PC-3 (cell line): ENCODE results near the gene PIGH. TPM values are rescaled to one million over a fixed set of nuclear protein-coding genes. Genes with fewer than 3 reads are reported as not detected.

Source experiments
- ATAC-seq: fragments of 200-7000 bp; cut with Tn5 transposase; 2 replicates; pipeline ENCODE4 v1.9.1; 2020; ENCODE audit warnings: mild to moderate bottlenecking, moderate library complexity
- BruUV-seq: library from RNA; stranded (reverse); fragments of 400-500 nt; replicated peaks from 2 replicates; lab custom pipeline; 2021; lab: Mats Ljungman, UMichigan
- CTCF ChIA-PET: fragments of 300-600 bp; sonication (Branson Sonifier 250); formaldehyde crosslinking; loops from one replicate; lab custom pipeline; 2022; ENCODE audit warnings: antibody characterized with exemption; lab: Charles Lee
- POLR2A ChIA-PET: fragments of 300-600 bp; sonication (Branson Sonifier 250); formaldehyde crosslinking; loops from one replicate; lab custom pipeline; 2022; ENCODE audit warnings: antibody characterized with exemption; ENCODE audit not compliant: unreplicated experiment; lab: Charles Lee
- DNase-seq: peaks from one replicate; pipeline ENCODE4 v3.0.0-alpha.2; 2015
- H2AFZ ChIP-seq: fragments of 300-600 bp; sonication (generic); 2 replicates; pipeline ENCODE4 v1.6.0; 2016; ENCODE audit warnings: antibody characterized with exemption, low read length
- H3F3A ChIP-seq: fragments of 300-600 bp; sonication (generic); one replicate; pipeline ENCODE4 v1.6.0; 2017; ENCODE audit warnings: antibody characterized with exemption, low read length, control low read depth, mild to moderate bottlenecking; ENCODE audit not compliant: unreplicated experiment
- H3K27ac ChIP-seq: fragments of 300-600 bp; sonication (generic); 2 replicates; pipeline ENCODE4 v1.5.1; 2016; ENCODE audit warnings: mild to moderate bottlenecking, low read length
- H3K27me3 ChIP-seq: fragments of 300-600 bp; sonication (generic); 2 replicates; pipeline ENCODE4 v1.6.1; 2016; ENCODE audit warnings: low read length, mixed read lengths
- H3K36me3 ChIP-seq: fragments of 300-600 bp; sonication (generic); 2 replicates; pipeline ENCODE4 v1.6.1; 2016; ENCODE audit warnings: low read depth, mixed run types, low read length, mixed read lengths
- H3K4me1 ChIP-seq: fragments of 300-600 bp; sonication (generic); 2 replicates; pipeline ENCODE4 v1.5.1; 2016; ENCODE audit warnings: low read length; ENCODE audit not compliant: insufficient read depth
- H3K4me2 ChIP-seq: fragments of 300-600 bp; sonication (generic); 2 replicates; pipeline ENCODE4 v1.6.0; 2016; ENCODE audit warnings: low read length
- H3K4me3 ChIP-seq: fragments of 300-600 bp; sonication (generic); 2 replicates; pipeline ENCODE4 v1.5.1; 2016; ENCODE audit warnings: mild to moderate bottlenecking, low read length, mixed read lengths
- H3K79me2 ChIP-seq: fragments of 300-600 bp; sonication (generic); 2 replicates; pipeline ENCODE4 v1.6.1; 2017; ENCODE audit warnings: low read length, mixed read lengths
- H3K9ac ChIP-seq: fragments of 300-600 bp; sonication (generic); 2 replicates; pipeline ENCODE4 v1.6.0; 2016; ENCODE audit warnings: mild to moderate bottlenecking, low read length
- H3K9me2 ChIP-seq: fragments of 300-600 bp; sonication (generic); replicated peaks from 2 replicates; pipeline ENCODE4 v1.6.1; 2016; ENCODE audit warnings: mixed run types, low read length, mixed read lengths
- H3K9me3 ChIP-seq: fragments of 300-600 bp; sonication (generic); 2 replicates; pipeline ENCODE4 v1.6.1; 2016; ENCODE audit warnings: low read length, mixed read lengths
- H4K20me1 ChIP-seq: fragments of 300-600 bp; sonication (generic); 2 replicates; pipeline ENCODE4 v1.6.1; 2016; ENCODE audit warnings: low read length, mixed read lengths
- CTCF ChIP-seq: fragments of 300-600 bp; sonication (generic); conservative IDR thresholded peaks from 2 replicates; pipeline ENCODE4 v1.5.1; 2017; ENCODE audit warnings: antibody characterized with exemption, low read depth, mild to moderate bottlenecking, low read length
- EZH2 ChIP-seq: fragments of 300-600 bp; sonication (generic); IDR thresholded peaks from one replicate; pipeline ENCODE4 v1.6.1; 2017; ENCODE audit warnings: antibody characterized with exemption, mild to moderate bottlenecking, low read length; ENCODE audit not compliant: unreplicated experiment
- EZH2phosphoT487 ChIP-seq: fragments of 300-600 bp; sonication (generic); IDR thresholded peaks from 2 replicates; pipeline ENCODE4 v1.6.1; 2018; ENCODE audit warnings: mild to moderate bottlenecking, antibody characterized with exemption, low read length, borderline replicate concordance
- intact Hi-C: fragments of 100-400 bp; cut with micrococcal nuclease; formaldehyde crosslinking; loops from 2 replicates; pipeline ENCODE4 v1.9.0; 2023
- total RNA-seq: library from RNA; depleted of rRNA; stranded (reverse); fragments of >200 nt; gene quantifications from 2 replicates; pipeline ENCODE4 v1.2.3, GENCODE V29; 2014

The PIGH gene
- total RNA-seq, 1 experiment from 2014 or later = 66.4 TPM

- no peak overlapping the region for H2AFZ ChIP-seq
- H4K20me1 ChIP-seq = no peaks in the 10 kb centered on the region
- no peak overlapping the region for H3K4me3 ChIP-seq
- H3K4me2 ChIP-seq = no peak overlapping the region
- H3K9me3 ChIP-seq = no peaks in the 10 kb centered on the region
- H3K79me2 ChIP-seq = no peaks in the 10 kb centered on the region
- ATAC-seq (no peak), DNase-seq (no peak)
- POLR2A ChIA-PET = no interaction called here
- CTCF ChIA-PET = no interaction called here
- H3K9me2 ChIP-seq = no peaks in the 10 kb centered on the region
- TF ChIP-seq EZH2phosphoT487 = no peak
- TF ChIP-seq EZH2 = no peak
- TF ChIP-seq CTCF = no peak
- H3K9ac ChIP-seq = no peak overlapping the region
- intact Hi-C loops = no loop called here
- peaks cover 6% of the 10 kb centered on the region for H3K4me1 ChIP-seq
- H3K27me3 ChIP-seq = no peaks in the 10 kb centered on the region
- H3F3A ChIP-seq = no peaks in the 10 kb centered on the region
- BruUV-seq = no TSS peak
- H3K27ac ChIP-seq = no peak overlapping the region
- no peaks in the 10 kb centered on the region for H3K36me3 ChIP-seq
These were observed 37.3 kb downstream of the PIGH start for GRCh38 chr14:67562776-67563150.

GRCh38 chr14:67562025-67562775 lies 37.9 kb downstream of the PIGH start:
- no peaks in the 10 kb centered on the region for H3K9me3 ChIP-seq
- BruUV-seq = no TSS peak
- H3K9ac ChIP-seq = no peak overlapping the region
- no peak overlapping the region for H3K27ac ChIP-seq
- no peak overlapping the region for H3K4me3 ChIP-seq
- no peaks in the 10 kb centered on the region for H3F3A ChIP-seq
- ATAC-seq (no peak), DNase-seq (no peak)
- H2AFZ ChIP-seq = no peak overlapping the region
- H3K79me2 ChIP-seq = no peaks in the 10 kb centered on the region
- ChIA-PET POLR2A (no interaction called here), CTCF (interaction anchor here (0.7 kb wide), 1 partner anchor 10 kb away, joined by 6 read pairs; no protein-coding TSS in a partner anchor)
- TF ChIP-seq EZH2 (no peak), CTCF (no peak), EZH2phosphoT487 (no peak)
- no peaks in the 10 kb centered on the region for H3K27me3 ChIP-seq
- H3K4me1 ChIP-seq = peaks cover under 1% of the 10 kb centered on the region; the same call in 1 of the 2 replicates
- no peaks in the 10 kb centered on the region for H4K20me1 ChIP-seq
- H3K9me2 ChIP-seq = no peaks in the 10 kb centered on the region
- H3K36me3 ChIP-seq = no peaks in the 10 kb centered on the region
- no peak overlapping the region for H3K4me2 ChIP-seq
- intact Hi-C loops = no loop called here

GRCh38 chr14:67559639-67560038 lies 40.4 kb downstream of the PIGH start:
- no peak for ATAC-seq
- H3K4me3 ChIP-seq = no peak overlapping the region
- H3K9ac ChIP-seq = no peak overlapping the region
- ChIA-PET CTCF (interaction anchor here (1.7 kb wide), 1 partner anchor 33 kb away, joined by 5 read pairs; no protein-coding TSS in a partner anchor), POLR2A (no interaction called here)
- H3K36me3 ChIP-seq = no peaks in the 10 kb centered on the region
- no peaks in the 10 kb centered on the region for H3F3A ChIP-seq
- H3K79me2 ChIP-seq = no peaks in the 10 kb centered on the region
- H3K4me1 ChIP-seq = no peaks in the 10 kb centered on the region
- H3K27ac ChIP-seq = no peak overlapping the region
- no peak overlapping the region for H3K4me2 ChIP-seq
- no peaks in the 10 kb centered on the region for H3K9me2 ChIP-seq
- no peaks in the 10 kb centered on the region for H3K27me3 ChIP-seq
- no TSS peak for BruUV-seq
- no peaks in the 10 kb centered on the region for H3K9me3 ChIP-seq
- H4K20me1 ChIP-seq = no peaks in the 10 kb centered on the region
- no peak for TF ChIP-seq CTCF
- H2AFZ ChIP-seq = no peak overlapping the region
- intact Hi-C loops = no loop called here
- no peak for DNase-seq
